GM18909 (cell line): ENCODE measurements around the gene SLC6A15.

Source experiments
- ATAC-seq: cut with Tn5 transposase; IDR thresholded peaks from one replicate; pipeline ENCODE4 v1.9.1; 2021; ENCODE audit warnings: mild to moderate bottlenecking; ENCODE audit not compliant: unreplicated experiment, poor library complexity

SLC6A15 gene

DNA sequence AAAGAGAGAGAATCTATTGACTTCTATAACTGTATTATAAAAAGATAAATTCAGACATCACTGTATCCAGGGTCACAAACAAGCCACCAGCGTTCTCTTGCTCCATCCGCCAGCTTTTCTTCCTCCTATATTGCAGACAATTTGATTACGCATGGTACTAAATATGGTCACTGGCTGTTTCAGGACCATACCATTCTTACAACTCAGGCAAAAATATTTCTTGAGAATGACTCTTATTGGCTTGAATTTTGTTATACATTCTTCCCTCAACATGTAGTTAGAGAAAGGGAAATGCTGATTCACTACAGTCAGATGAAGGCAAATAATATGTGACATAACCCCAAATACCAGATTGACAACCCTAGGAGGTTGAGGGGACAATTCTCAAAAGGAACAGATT is 101.3 kb downstream of the SLC6A15 start:
- ATAC-seq, result no peak

DNA sequence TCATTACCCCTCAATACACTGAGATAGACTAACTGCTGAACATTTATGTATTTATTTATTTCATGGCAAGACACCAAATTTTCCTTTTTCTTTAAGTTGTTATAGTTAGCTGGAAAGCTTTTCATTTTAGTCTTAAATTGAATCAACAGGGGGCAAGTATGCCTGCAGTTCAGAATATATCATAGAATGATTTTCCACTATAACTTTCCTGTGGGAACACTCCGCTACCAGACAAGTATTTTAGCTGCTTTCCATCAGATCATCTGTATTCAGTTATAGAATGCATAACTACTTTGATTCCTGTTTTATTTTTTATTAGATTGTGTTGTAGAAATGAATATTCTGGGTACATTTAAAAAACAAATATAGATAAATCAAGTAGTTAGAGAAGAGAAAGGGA is 102.0 kb downstream of the SLC6A15 start:
- no peak for ATAC-seq
